ENCODE measurements around the gene SDF2L1.

The SDF2L1 gene

GRCh38 chr22:21598302-21598701 lies 43.8 kb upstream of the SDF2L1 start:
- Histone ChIP-seq H3K27me3 (no peaks in the 10 kb centered on the region), H3K9me3 (no peaks in the 10 kb centered on the region), H3K36me3 (peaks cover 9 to 40% (median 29%) of the 10 kb centered on the region in 3 donors), H3K4me3 (no peak overlapping the region), H3K27ac (no peak overlapping the region), H3K4me1 (peaks cover 0 to 44% (median 10%) of the 10 kb centered on the region in 4 donors)
- intact Hi-C loops (cut with DNase I; ENCODE audit: low total_unique reads) = no loop called here
- no peak for DNase-seq
- no peak for TF ChIP-seq CTCF (IDR thresholded peaks at IDR 0.05)

GRCh38 chr22:21599053-21599893 lies 42.8 kb upstream of the SDF2L1 start:
- Histone ChIP-seq H3K4me3 (no peak overlapping the region), H3K36me3 (peaks cover 3 to 31% (median 24%) of the 10 kb centered on the region in 3 donors), H3K27me3 (no peaks in the 10 kb centered on the region), H3K9me3 (no peaks in the 10 kb centered on the region), H3K4me1 (peaks cover 0 to 39% (median 6%) of the 10 kb centered on the region in 4 donors), H3K27ac (no peak overlapping the region)
- TF ChIP-seq CTCF (IDR thresholded peaks at IDR 0.05) = no peak
- intact Hi-C loops (cut with DNase I; ENCODE audit: low total_unique reads) = no loop called here
- DNase-seq = no peak

- no peak for DNase-seq
- Histone ChIP-seq H3K4me1 (peaks cover 0 to 46% (median 12%) of the 10 kb centered on the region in 4 donors), H3K27me3 (no peaks in the 10 kb centered on the region), H3K4me3 (no peak overlapping the region), H3K36me3 (no peaks in the 10 kb centered on the region), H3K27ac (no peak overlapping the region), H3K9me3 (no peaks in the 10 kb centered on the region)
- intact Hi-C loops (cut with DNase I; ENCODE audit: low total_unique reads) = no loop called here
- TF ChIP-seq CTCF (IDR thresholded peaks at IDR 0.05) = no peak
Measured at GRCh38 chr22:21602579-21602978, 39.5 kb upstream of the SDF2L1 start.

- H3K27me3 ChIP-seq = no peaks in the 10 kb centered on the region
- peaks cover 0 to 41% (median 11%) of the 10 kb centered on the region in 4 donors for H3K4me1 ChIP-seq
- no peak for DNase-seq
- no peak overlapping the region for H3K4me3 ChIP-seq
- intact Hi-C loops (cut with DNase I; ENCODE audit: low total_unique reads) = no loop called here
- no peak overlapping the region for H3K27ac ChIP-seq
- no peaks in the 10 kb centered on the region for H3K9me3 ChIP-seq
- H3K36me3 ChIP-seq = no peaks in the 10 kb centered on the region
- TF ChIP-seq CTCF (IDR thresholded peaks at IDR 0.05) = no peak
Measured at GRCh38 chr22:21603973-21604372, 38.1 kb upstream of the SDF2L1 start.

DNA sequence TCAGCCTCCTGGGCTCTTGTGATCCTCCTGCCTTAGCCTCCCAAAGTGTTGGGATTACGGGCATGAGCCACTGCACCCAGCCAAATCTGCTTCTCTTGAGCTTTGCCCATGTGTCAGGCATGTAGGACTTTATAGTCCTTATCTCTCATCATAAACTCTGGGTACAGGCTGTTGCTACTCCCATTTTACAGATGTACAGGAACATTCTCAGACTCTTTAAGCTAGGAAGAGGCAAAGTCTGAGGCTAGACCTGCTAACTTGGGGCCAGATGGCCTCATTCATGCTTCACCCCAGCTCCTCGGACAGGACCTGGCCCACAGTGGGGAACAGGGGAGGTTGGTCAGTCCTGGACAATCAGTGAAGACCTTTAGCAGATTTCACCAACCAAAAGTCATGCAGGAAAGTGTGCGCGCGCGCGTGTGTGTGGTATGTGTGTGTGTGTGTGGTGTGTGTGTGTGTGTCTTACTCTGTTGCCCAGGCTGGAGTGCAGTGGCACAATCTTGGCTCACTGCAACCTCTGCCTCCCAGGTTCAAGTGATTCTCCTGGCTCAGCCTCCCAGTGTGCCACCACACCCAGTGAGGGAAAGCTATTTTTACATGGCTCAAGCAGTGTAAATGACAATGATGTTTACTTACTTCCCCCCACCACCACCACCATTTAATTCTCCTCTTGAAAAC lies 36.1 kb upstream of the SDF2L1 start:
- intact Hi-C loops (cut with DNase I; ENCODE audit: low total_unique reads) = no loop called here
- H3K4me1 ChIP-seq = peaks cover 0 to 25% (median 5%) of the 10 kb centered on the region in 4 donors
- no peak overlapping the region for H3K27ac ChIP-seq
- no peaks in the 10 kb centered on the region for H3K27me3 ChIP-seq
- peaks cover 3 to 10% (median 5%) of the 10 kb centered on the region in 3 donors for H3K36me3 ChIP-seq
- no peak for TF ChIP-seq CTCF (IDR thresholded peaks at IDR 0.05)
- no peak overlapping the region for H3K4me3 ChIP-seq
- no peaks in the 10 kb centered on the region for H3K9me3 ChIP-seq
- no peak for DNase-seq

Data from tibial artery (tissue), 4 donors.